ENCODE measurements around the gene NBR1. TPM values are rescaled to one million over a fixed set of nuclear protein-coding genes. Genes with fewer than 3 reads are reported as not detected.
"Not testable (repeated sequence)": the region's sequence is repeated elsewhere in the genome, so short reads cannot be mapped to it uniquely, and the experiment has no call there.

Gene NBR1
- total RNA-seq, 2 donors from 2014 or later, result 56.7 to 89.2 TPM

GRCh38 chr17:43199633-43200032 lies 28.6 kb downstream of the NBR1 start:
- ATAC-seq (peak; percentile 50 to 96), DNase-seq (ENCODE audit: low spot score in 2 of 2) (no peak)
- H3K9me3 Mint-ChIP-seq, result no peaks in the 10 kb centered on the region
- H3K36me3 Mint-ChIP-seq, result peaks cover 10 to 33% of the 10 kb centered on the region in 2 donors
- peak overlapping the region; percentile 74 to 96 for H3K27ac Mint-ChIP-seq

- no peaks in the 10 kb centered on the region for H3K9me3 Mint-ChIP-seq
- DNase-seq (ENCODE audit: low spot score in 2 of 2), result no peak
Observed at GRCh38 chr17:43200127-43200526, 29.1 kb downstream of the NBR1 start.

GRCh38 chr17:43203013-43203412 lies 32.0 kb downstream of the NBR1 start:
- not testable (repeated sequence) for DNase-seq (ENCODE audit: low spot score in 2 of 2); H3K9me3 Mint-ChIP-seq; ATAC-seq
- H3K36me3 Mint-ChIP-seq, result peaks cover 0 to 19% of the 10 kb centered on the region in 2 donors
- peak overlapping the region in 1 of 2 donors; percentile 44 for H3K27ac Mint-ChIP-seq

More at GRCh38 chr17:43200127-43200526, 29.1 kb downstream of the NBR1 start:
- Mint-ChIP-seq H3K36me3 (peaks cover 10 to 33% of the 10 kb centered on the region in 2 donors), H3K27ac (peak overlapping the region; percentile 74 to 96)
- peak; percentile 9 to 57 for ATAC-seq

GRCh38 chr17:43210576-43210975 lies 39.6 kb downstream of the NBR1 start:
- H3K9me3 Mint-ChIP-seq, result no peaks in the 10 kb centered on the region
- no peak for ATAC-seq
- peak overlapping the region; percentile 91 for H3K27ac Mint-ChIP-seq
- no peak for DNase-seq (ENCODE audit: low spot score in 2 of 2)
- peaks cover 14 to 19% of the 10 kb centered on the region in 2 donors for H3K36me3 Mint-ChIP-seq

- H3K9me3 Mint-ChIP-seq, result no peaks in the 10 kb centered on the region
- no peak for DNase-seq (ENCODE audit: low spot score in 2 of 2)
- peak overlapping the region; percentile 91 to 97 for H3K27ac Mint-ChIP-seq
- peaks cover 19% of the 10 kb centered on the region in 2 donors for H3K36me3 Mint-ChIP-seq
- no peak for ATAC-seq
Observed at GRCh38 chr17:43211123-43211479, 40.1 kb downstream of the NBR1 start.

GRCh38 chr17:43211480-43212402 lies 40.7 kb downstream of the NBR1 start, which contains the start of gene TMEM106A:
Gene TMEM106A, plus strand, starts transcription at chr17:43211875. Its CDS starts 1,167 bp downstream, at chr17:43213042.
- H3K9me3 Mint-ChIP-seq, result no peaks in the 10 kb centered on the region
- H3K36me3 Mint-ChIP-seq, result peaks cover 19% of the 10 kb centered on the region in 2 donors
- ATAC-seq (peak; percentile 95), DNase-seq (ENCODE audit: low spot score in 2 of 2) (peak; percentile 74 to 81)
- peak within 1 kb of the TSS; percentile 91 to 97 for H3K27ac Mint-ChIP-seq

- Mint-ChIP-seq H3K9me3 (no peaks in the 10 kb centered on the region), H3K36me3 (peaks cover 19% of the 10 kb centered on the region in 2 donors), H3K27ac (peak overlapping the region; percentile 91 to 97)
- ATAC-seq, result no peak
- DNase-seq (ENCODE audit: low spot score in 2 of 2), result no peak
Observed at GRCh38 chr17:43212641-43213490, 41.9 kb downstream of the NBR1 start.

- no peak for DNase-seq (ENCODE audit: low spot score in 2 of 2)
- no peaks in the 10 kb centered on the region for H3K9me3 Mint-ChIP-seq
- H3K36me3 Mint-ChIP-seq, result peaks cover 19% of the 10 kb centered on the region in 2 donors
- peak overlapping the region in 1 of 2 donors; percentile 91 for H3K27ac Mint-ChIP-seq
- ATAC-seq, result no peak
Observed at GRCh38 chr17:43213545-43213944, 42.5 kb downstream of the NBR1 start.

GRCh38 chr17:43215341-43215740 lies 44.3 kb downstream of the NBR1 start:
- H3K9me3 Mint-ChIP-seq, result no peaks in the 10 kb centered on the region
- H3K36me3 Mint-ChIP-seq, result peaks cover 19% of the 10 kb centered on the region in 2 donors
- no peak overlapping the region for H3K27ac Mint-ChIP-seq
- ATAC-seq (no peak), DNase-seq (ENCODE audit: low spot score in 2 of 2) (no peak)

GRCh38 chr17:43216369-43216761 lies 45.4 kb downstream of the NBR1 start:
- ATAC-seq (no peak), DNase-seq (ENCODE audit: low spot score in 2 of 2) (no peak)
- H3K27ac Mint-ChIP-seq, result peak overlapping the region in 1 of 2 donors; percentile 34
- H3K9me3 Mint-ChIP-seq, result no peaks in the 10 kb centered on the region
- H3K36me3 Mint-ChIP-seq, result peaks cover 13 to 14% of the 10 kb centered on the region in 2 donors

- Mint-ChIP-seq H3K9me3 (no peaks in the 10 kb centered on the region), H3K27ac (peak overlapping the region; percentile 85 to 91), H3K36me3 (peaks cover 12 to 13% of the 10 kb centered on the region in 2 donors)
- no peak for DNase-seq (ENCODE audit: low spot score in 2 of 2)
- ATAC-seq, result no peak
Observed at GRCh38 chr17:43216762-43217613, 46.0 kb downstream of the NBR1 start.

- peaks cover 5 to 13% of the 10 kb centered on the region in 2 donors for H3K36me3 Mint-ChIP-seq
- H3K9me3 Mint-ChIP-seq, result no peaks in the 10 kb centered on the region
- ATAC-seq, result peak; percentile 94 to 95
- peak overlapping the region; percentile 85 to 91 for H3K27ac Mint-ChIP-seq
- peak in 1 of 2 donors; percentile 58 for DNase-seq (ENCODE audit: low spot score in 2 of 2)
Observed at GRCh38 chr17:43217614-43218087, 46.6 kb downstream of the NBR1 start.

GRCh38 chr17:43219001-43219400 lies 48.0 kb downstream of the NBR1 start:
- H3K27ac Mint-ChIP-seq, result peak overlapping the region; percentile 61 to 84
- DNase-seq (ENCODE audit: low spot score in 2 of 2), result no peak
- H3K9me3 Mint-ChIP-seq, result no peaks in the 10 kb centered on the region
- H3K36me3 Mint-ChIP-seq, result peaks cover 5 to 9% of the 10 kb centered on the region in 2 donors
- ATAC-seq, result no peak

- peaks cover 5 to 7% of the 10 kb centered on the region in 2 donors for H3K36me3 Mint-ChIP-seq
- DNase-seq (ENCODE audit: low spot score in 2 of 2) (no peak), ATAC-seq (no peak)
- H3K27ac Mint-ChIP-seq, result peak overlapping the region in 1 of 2 donors; percentile 61
- no peaks in the 10 kb centered on the region for H3K9me3 Mint-ChIP-seq
Observed at GRCh38 chr17:43219746-43220380, 48.8 kb downstream of the NBR1 start.

GRCh38 chr17:43220511-43221125 lies 49.6 kb downstream of the NBR1 start:
- DNase-seq (ENCODE audit: low spot score in 2 of 2), result no peak
- Mint-ChIP-seq H3K36me3 (peaks cover 5% of the 10 kb centered on the region in 2 donors), H3K27ac (no peak overlapping the region), H3K9me3 (no peaks in the 10 kb centered on the region)
- no peak for ATAC-seq

Measured in activated naive CD4-positive, alpha-beta T cell treated with anti-CD3 and anti-CD28 coated beads, Interleukin-2, amount 50 U/mL, for 72 hours (primary cell).